Lung (tissue), 12 donors: ENCODE data around the gene CALM1. TPM values are rescaled to one million over a fixed set of nuclear protein-coding genes. Genes with fewer than 3 reads are reported as not detected.

Experiments
- ATAC-seq: fragments of 200-7000 bp; cut with Tn5 transposase; one replicate; pipeline ENCODE4 v1.9.1; 2020; ENCODE audit warnings: moderate number of reproducible peaks; ENCODE audit not compliant: insufficient read depth, low FRiP score
- DNase-seq, 3 donors: peaks; one replicate each; pipeline ENCODE4 v3.0.0-alpha.2; 2013 to 2017
- H3K27ac ChIP-seq, 2 donors: one replicate each; pipeline ENCODE4 v1.5.1; 2013; ENCODE audit warnings: mild to moderate bottlenecking in 2 of 2, moderate library complexity in 2 of 2, control low read depth in 1 of 2, inconsistent platforms in 1 of 2, low read depth in 1 of 2, low read length in 1 of 2
- H3K27me3 ChIP-seq, 3 donors: one replicate each; pipeline ENCODE4 v1.5.1; 2013; ENCODE audit warnings: low read length in 2 of 3; ENCODE audit not compliant: control insufficient read depth in 3 of 3, insufficient read depth in 3 of 3
- H3K36me3 ChIP-seq, 4 donors: one replicate each; pipeline ENCODE4 v1.5.1; 2013; ENCODE audit warnings: low read length in 4 of 4, mild to moderate bottlenecking in 1 of 4, moderate library complexity in 1 of 4; ENCODE audit not compliant: control insufficient read depth in 4 of 4, insufficient read depth in 4 of 4
- H3K4me1 ChIP-seq, 5 donors: one replicate each; pipeline ENCODE4 v1.5.1; 2013; ENCODE audit warnings: low read length in 5 of 5, mild to moderate bottlenecking in 2 of 5, moderate library complexity in 1 of 5; ENCODE audit not compliant: control insufficient read depth in 5 of 5, insufficient read depth in 5 of 5
- H3K4me3 ChIP-seq: one replicate; pipeline ENCODE4 v1.5.1; 2013; ENCODE audit warnings: mild to moderate bottlenecking, control low read depth, moderate library complexity
- H3K9ac ChIP-seq, 2 donors: one replicate each; pipeline ENCODE4 v1.5.1; 2013; ENCODE audit warnings: low read length in 2 of 2, control low read depth in 1 of 2; ENCODE audit not compliant: insufficient read depth in 1 of 2
- H3K9me3 ChIP-seq, 4 donors: one replicate each; pipeline ENCODE4 v1.5.1; 2013; ENCODE audit warnings: low read length in 3 of 4, mild to moderate bottlenecking in 1 of 4, moderate library complexity in 1 of 4; ENCODE audit not compliant: control insufficient read depth in 4 of 4, insufficient read depth in 3 of 4
- WGBS, 2 donors: extraction: QIAGEN DNeasy Blood & Tissue Kit; methylation state at CpG; one replicate each; pipeline ENCODE4 v1.1.7; 2013; 5-methylcytosine and 5-hydroxymethylcytosine counted together
- polyA plus RNA-seq, 2 donors: library from polyadenylated mRNA; stranded (reverse); fragments of 200-250 nt; gene quantifications; one replicate each; pipeline ENCODE4 v1.2.1, GENCODE V29; 2013
- total RNA-seq, 2 donors: library from RNA; depleted of rRNA in 1 of 2; stranded (reverse); fragments of >200 nt in 1 of 2; gene quantifications; one replicate each; pipeline ENCODE4 v1.2.1, GENCODE V29; 2014 to 2021
- TF ChIP-seq, protein P1 (sequence below): IDR thresholded peaks from 2 replicates; pipeline ENCODE4 v1.5.1; 2012; ENCODE audit warnings: mild to moderate bottlenecking; ENCODE audit errors: control extremely low read depth, extremely low read depth
- donor health status: control.
- donor health status: control.
- donor health status: Bipolar disorder and iron deficiency.
- donor health status: healthy.
- donor health status: DM: yes; HTN: yes; CAD: no.

Gene CALM1
- total and polyA plus RNA-seq, 4 donors: 364 to 543 (median 478) TPM

DNA sequence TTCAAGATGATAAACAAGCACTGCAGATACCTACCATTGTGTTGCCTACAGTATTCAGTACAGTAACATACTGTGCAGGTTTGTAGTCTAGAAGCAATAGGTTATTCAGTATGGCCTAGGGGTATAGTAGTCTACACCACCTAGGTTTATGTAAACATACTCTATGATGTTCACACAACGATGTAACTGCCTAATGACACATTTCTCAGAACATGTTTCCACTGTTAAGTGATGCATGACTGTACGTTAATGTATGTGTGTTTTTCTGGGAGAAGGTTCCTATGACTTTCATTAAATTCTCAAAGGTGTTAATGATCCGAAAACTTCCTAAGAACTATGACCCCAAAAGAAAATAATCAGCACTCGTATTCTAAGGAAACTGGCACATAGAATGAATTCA is 20.9 kb upstream of the CALM1 start:
- TF ChIP-seq, protein P1, sequence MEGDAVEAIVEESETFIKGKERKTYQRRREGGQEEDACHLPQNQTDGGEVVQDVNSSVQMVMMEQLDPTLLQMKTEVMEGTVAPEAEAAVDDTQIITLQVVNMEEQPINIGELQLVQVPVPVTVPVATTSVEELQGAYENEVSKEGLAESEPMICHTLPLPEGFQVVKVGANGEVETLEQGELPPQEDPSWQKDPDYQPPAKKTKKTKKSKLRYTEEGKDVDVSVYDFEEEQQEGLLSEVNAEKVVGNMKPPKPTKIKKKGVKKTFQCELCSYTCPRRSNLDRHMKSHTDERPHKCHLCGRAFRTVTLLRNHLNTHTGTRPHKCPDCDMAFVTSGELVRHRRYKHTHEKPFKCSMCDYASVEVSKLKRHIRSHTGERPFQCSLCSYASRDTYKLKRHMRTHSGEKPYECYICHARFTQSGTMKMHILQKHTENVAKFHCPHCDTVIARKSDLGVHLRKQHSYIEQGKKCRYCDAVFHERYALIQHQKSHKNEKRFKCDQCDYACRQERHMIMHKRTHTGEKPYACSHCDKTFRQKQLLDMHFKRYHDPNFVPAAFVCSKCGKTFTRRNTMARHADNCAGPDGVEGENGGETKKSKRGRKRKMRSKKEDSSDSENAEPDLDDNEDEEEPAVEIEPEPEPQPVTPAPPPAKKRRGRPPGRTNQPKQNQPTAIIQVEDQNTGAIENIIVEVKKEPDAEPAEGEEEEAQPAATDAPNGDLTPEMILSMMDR: no peak
- no peak for ATAC-seq
- no peak for DNase-seq
- Histone ChIP-seq H3K4me1 (peaks cover 0 to 1% (median 0%) of the 10 kb centered on the region in 5 donors), H3K4me3 (no peak overlapping the region), H3K27ac (no peak overlapping the region), H3K9me3 (no peaks in the 10 kb centered on the region), H3K36me3 (no peaks in the 10 kb centered on the region), H3K27me3 (no peaks in the 10 kb centered on the region), H3K9ac (no peak overlapping the region)
- WGBS, 2 donors: 79 to 87% methylated on average over 4 of the region's 4 CpGs

DNA sequence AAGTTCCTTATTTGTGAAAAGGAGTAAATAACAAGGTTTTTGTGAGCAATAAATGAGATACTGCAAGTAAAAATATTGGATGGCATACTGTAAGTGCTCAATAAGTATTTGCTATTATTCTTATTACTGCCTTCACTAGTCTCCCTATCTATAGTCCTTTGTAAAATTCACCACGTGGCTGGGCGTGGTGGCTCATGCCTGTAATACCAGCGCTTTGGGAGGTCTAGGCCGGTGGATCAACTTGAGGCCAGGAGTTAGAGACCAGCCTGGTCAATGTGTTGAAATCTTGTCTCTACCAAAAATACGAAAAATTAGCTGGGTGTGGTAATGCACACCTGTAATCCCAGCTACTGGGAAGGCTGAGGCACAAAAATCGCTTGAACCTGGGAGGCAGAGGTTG is 18.6 kb upstream of the CALM1 start:
- no peak overlapping the region for H3K9ac ChIP-seq
- no peak for ATAC-seq
- no peak overlapping the region for H3K4me3 ChIP-seq
- H3K9me3 ChIP-seq: no peaks in the 10 kb centered on the region
- DNase-seq: no peak
- H3K27ac ChIP-seq: no peak overlapping the region
- 89 to 91% methylated on average over 6 of the region's 6 CpGs for WGBS, 2 donors
- H3K36me3 ChIP-seq: no peaks in the 10 kb centered on the region
- H3K27me3 ChIP-seq: no peaks in the 10 kb centered on the region
- H3K4me1 ChIP-seq: peaks cover 0 to 14% (median 4%) of the 10 kb centered on the region in 5 donors
- TF ChIP-seq, protein P1: no peak

DNA sequence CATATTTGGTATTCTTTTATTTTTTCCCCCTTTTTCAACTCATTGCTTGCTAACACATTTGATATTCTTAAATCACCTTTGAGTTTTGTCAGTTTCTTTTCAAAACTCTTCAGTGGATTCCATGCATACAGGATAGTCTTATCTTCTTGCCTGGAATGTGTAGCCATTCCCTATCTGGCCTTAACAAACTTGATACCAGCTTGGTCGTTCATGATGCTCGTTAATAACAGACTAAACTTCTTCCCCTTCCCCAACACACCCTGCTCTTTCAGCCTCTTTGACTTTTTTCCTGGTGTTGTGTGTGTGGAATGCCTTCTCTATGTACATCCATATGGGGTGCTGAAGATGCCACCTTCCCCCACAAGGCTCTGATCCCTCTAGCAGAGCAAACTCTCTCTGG is 17.7 kb upstream of the CALM1 start:
- no peaks in the 10 kb centered on the region for H3K27me3 ChIP-seq
- no peak overlapping the region for H3K9ac ChIP-seq
- 63 to 80% methylated on average over 2 of the region's 2 CpGs for WGBS, 2 donors
- DNase-seq: no peak
- H3K4me1 ChIP-seq: peaks cover 0 to 17% (median 4%) of the 10 kb centered on the region in 5 donors
- TF ChIP-seq, protein P1: no peak
- H3K4me3 ChIP-seq: no peak overlapping the region
- H3K36me3 ChIP-seq: no peaks in the 10 kb centered on the region
- no peaks in the 10 kb centered on the region for H3K9me3 ChIP-seq
- no peak for ATAC-seq
- H3K27ac ChIP-seq: no peak overlapping the region
